Lower lobe of right lung (tissue), 2 donors: ENCODE results near the gene CRLF1. TPM values are rescaled to one million over a fixed set of nuclear protein-coding genes. Genes with fewer than 3 reads are reported as not detected.

Experiments
- ATAC-seq, 2 donors: fragments of 200-7000 bp; cut with Tn5 transposase; one replicate each; pipeline ENCODE4 v1.9.1; 2020 to 2022; ENCODE audit warnings: mild to moderate bottlenecking in 2 of 2, moderate library complexity in 2 of 2
- DNase-seq: peaks from one replicate; pipeline ENCODE4 v3.0.0-alpha.2; 2020
- H3K27ac ChIP-seq: fragments of 200-600 bp; one replicate; pipeline ENCODE4 v1.8.0; 2022
- H3K27me3 ChIP-seq: fragments of 200-600 bp; one replicate; pipeline ENCODE4 v1.8.0; 2022; ENCODE audit warnings: low read depth
- H3K36me3 ChIP-seq: fragments of 200-600 bp; one replicate; pipeline ENCODE4 v1.8.0; 2022; ENCODE audit warnings: mild to moderate bottlenecking
- H3K4me1 ChIP-seq: fragments of 200-600 bp; one replicate; pipeline ENCODE4 v1.8.0; 2022
- H3K4me3 ChIP-seq: fragments of 200-600 bp; one replicate; pipeline ENCODE4 v1.8.0; 2022; ENCODE audit warnings: mild to moderate bottlenecking
- H3K9me3 ChIP-seq: fragments of 200-600 bp; one replicate; pipeline ENCODE4 v1.8.0; 2022
- CTCF ChIP-seq: fragments of 200-600 bp; IDR thresholded peaks from one replicate; pipeline ENCODE4 v1.8.0; 2022; ENCODE audit warnings: antibody characterized with exemption, mild to moderate bottlenecking
- intact Hi-C: fragments of 100-400 bp; cut with DNase I; formaldehyde crosslinking; loops from one replicate; pipeline ENCODE4 v1.11.0; 2022
- total RNA-seq: library from RNA; stranded (reverse); fragmentation: NEBNext Ultra II Directional; extraction: Animal tissue kit (Norgen Biotek cat#: 25700); gene quantifications from one replicate; pipeline ENCODE4 v1.2.1, GENCODE V29; 2021
- donor health status: DM: no; HTN: yes; CAD: no; lungs with severe emphysema.

The CRLF1 gene
- total RNA-seq, 1 donor from 2014 or later, result 19.9 TPM

- intact Hi-C loops, result no loop called here
- TF ChIP-seq CTCF, result no peak
- H3K4me3 ChIP-seq, result no peak overlapping the region
- ATAC-seq, result no peak
- no peak overlapping the region for H3K27ac ChIP-seq
- H3K9me3 ChIP-seq, result no peaks in the 10 kb centered on the region
- H3K4me1 ChIP-seq, result peaks cover 25% of the 10 kb centered on the region
- H3K36me3 ChIP-seq, result peaks cover 4% of the 10 kb centered on the region
- DNase-seq, result no peak
- no peaks in the 10 kb centered on the region for H3K27me3 ChIP-seq
Measured at GRCh38 chr19:18639706-18640243, 33.2 kb upstream of the CRLF1 start.

- intact Hi-C loops, result no loop called here
Measured at GRCh38 chr19:18637673-18638630, 31.4 kb upstream of the CRLF1 start.

GRCh38 chr19:18636969-18637629 lies 30.5 kb upstream of the CRLF1 start, which contains the start of gene KLHL26:
KLHL26 (plus strand) TSS chr19:18637028; CDS start chr19:18637055, 27 bp downstream.
- H3K36me3 ChIP-seq, result peaks cover 4% of the 10 kb centered on the region
- H3K4me3 ChIP-seq, result peak within 1 kb of the TSS; percentile 78
- peaks cover 20% of the 10 kb centered on the region for H3K4me1 ChIP-seq
- intact Hi-C loops, result no loop called here
- DNase-seq (no peak), ATAC-seq (no peak)
- no peak for TF ChIP-seq CTCF
- H3K27me3 ChIP-seq, result no peaks in the 10 kb centered on the region
- H3K27ac ChIP-seq, result peak within 1 kb of the TSS; percentile 87
- no peaks in the 10 kb centered on the region for H3K9me3 ChIP-seq

More at GRCh38 chr19:18637673-18638630, 31.4 kb upstream of the CRLF1 start:
- Histone ChIP-seq H3K27ac (peak overlapping the region; percentile 87), H3K4me1 (peaks cover 20% of the 10 kb centered on the region), H3K27me3 (no peaks in the 10 kb centered on the region), H3K4me3 (peak overlapping the region; percentile 78), H3K9me3 (no peaks in the 10 kb centered on the region), H3K36me3 (peaks cover 4% of the 10 kb centered on the region)
- DNase-seq (no peak), ATAC-seq (no peak)
- no peak for TF ChIP-seq CTCF

DNA sequence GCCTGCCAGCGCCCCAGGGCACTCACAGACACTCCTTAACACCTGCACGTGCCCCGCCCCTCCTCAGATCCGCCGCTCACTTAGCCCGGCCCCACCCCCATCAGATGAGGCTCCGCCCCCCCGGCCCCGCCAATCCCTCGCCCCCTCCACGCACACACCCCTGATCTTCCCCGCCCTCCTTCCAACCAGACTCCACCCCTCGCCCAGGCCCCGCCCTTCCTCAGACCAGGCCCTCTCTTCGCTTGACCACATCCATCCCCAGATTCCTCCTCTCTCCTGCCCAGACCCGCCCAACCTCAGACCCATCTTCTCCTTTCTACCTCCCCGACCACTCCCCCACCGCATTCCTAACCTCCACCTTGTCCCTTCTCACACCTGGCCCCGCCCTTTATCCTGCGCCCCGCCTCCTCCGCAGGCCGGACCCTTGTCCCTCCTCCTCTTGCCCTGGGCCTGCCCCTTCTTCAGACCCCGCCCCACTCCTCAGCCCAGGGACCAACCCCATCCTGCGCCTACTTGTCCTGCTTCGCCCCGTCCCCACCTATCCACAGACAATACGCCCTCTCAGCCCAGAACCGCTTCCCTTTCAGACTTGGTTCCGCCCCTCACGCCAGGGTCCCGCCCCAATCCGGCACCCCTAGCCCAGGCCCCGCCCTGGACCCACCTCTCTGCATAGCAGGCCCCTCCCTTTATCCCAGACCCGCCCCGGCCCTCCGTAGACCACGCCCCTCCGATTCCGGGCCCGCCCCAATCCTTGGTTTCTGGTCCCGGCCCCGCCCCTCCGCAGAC lies 29.8 kb upstream of the CRLF1 start:
- intact Hi-C loops, result no loop called here
- peak; percentile 96 to 97 for ATAC-seq

More for the DNA sequence above, 29.8 kb upstream of the CRLF1 start:
- DNase-seq, result peak; percentile 99
- Histone ChIP-seq H3K4me3 (peak overlapping the region; percentile 78), H3K27me3 (no peaks in the 10 kb centered on the region), H3K27ac (peak overlapping the region; percentile 87), H3K9me3 (no peaks in the 10 kb centered on the region), H3K36me3 (peaks cover 4% of the 10 kb centered on the region), H3K4me1 (peaks cover 20% of the 10 kb centered on the region)
- TF ChIP-seq CTCF, result no peak
